Thoracic aorta (tissue), 2 donors: ENCODE data around the gene FKBP2. TPM values are rescaled to one million over a fixed set of nuclear protein-coding genes. Genes with fewer than 3 reads are reported as not detected.

Source experiments
- ATAC-seq: fragments of 150-250 bp; one replicate; pipeline ENCODE4 v1.8.0; 2017; ENCODE audit warnings: low read depth; ENCODE audit not compliant: insufficient number of reproducible peaks, low FRiP score
- DNase-seq: peaks from one replicate; pipeline ENCODE4 v3.0.0-alpha.2; 2020; ENCODE audit warnings: low spot score
- H3K27ac ChIP-seq, 2 donors: fragments of 200-600 bp; sonication (generic); 1 replicate in 1 of 2; 2 replicates in 1 of 2; pipeline ENCODE4 v1.5.1; 2016; ENCODE audit warnings: mild to moderate bottlenecking in 2 of 2, moderate library complexity in 2 of 2
- H3K27me3 ChIP-seq: fragments of 200-600 bp; sonication (generic); replicated peaks from 2 replicates; pipeline ENCODE4 v1.6.0; 2016; ENCODE audit warnings: mild to moderate bottlenecking; ENCODE audit not compliant: insufficient read depth
- H3K36me3 ChIP-seq: fragments of 200-600 bp; sonication (generic); one replicate; pipeline ENCODE4 v1.5.1; 2016
- H3K4me1 ChIP-seq, 2 donors: fragments of 200-600 bp; sonication (generic); 1 replicate in 1 of 2; 2 replicates in 1 of 2; pipeline versions ENCODE4 v1.5.1 to v1.6.0; 2016; ENCODE audit warnings: low read depth in 2 of 2, mild to moderate bottlenecking in 1 of 2; ENCODE audit not compliant: control insufficient read depth in 1 of 2
- H3K4me3 ChIP-seq: fragments of 200-600 bp; sonication (generic); 2 replicates; pipeline ENCODE4 v1.5.1; 2016; ENCODE audit warnings: mild to moderate bottlenecking
- H3K9me3 ChIP-seq: fragments of 200-600 bp; sonication (generic); 2 replicates; pipeline ENCODE4 v1.5.1; 2016
- total RNA-seq, 2 donors: library from RNA; depleted of rRNA; stranded (reverse); fragments of >200 nt; gene quantifications; one replicate each; pipeline versions ENCODE4 v1.1.0 to v1.2.3, GENCODE V29; 2016
- TF ChIP-seq, protein P1 (sequence below): fragments of 200-600 bp; sonication (generic); IDR thresholded peaks from one replicate; pipeline ENCODE4 v1.5.1; 2019; ENCODE audit warnings: antibody characterized with exemption

FKBP2 gene
- total RNA-seq, 2 donors from 2014 or later, result 51.7 to 53.0 TPM

- H3K27me3 ChIP-seq, result no peaks in the 10 kb centered on the region
- peak overlapping the region; percentile 92 for H3K4me3 ChIP-seq
- TF ChIP-seq, protein P1, sequence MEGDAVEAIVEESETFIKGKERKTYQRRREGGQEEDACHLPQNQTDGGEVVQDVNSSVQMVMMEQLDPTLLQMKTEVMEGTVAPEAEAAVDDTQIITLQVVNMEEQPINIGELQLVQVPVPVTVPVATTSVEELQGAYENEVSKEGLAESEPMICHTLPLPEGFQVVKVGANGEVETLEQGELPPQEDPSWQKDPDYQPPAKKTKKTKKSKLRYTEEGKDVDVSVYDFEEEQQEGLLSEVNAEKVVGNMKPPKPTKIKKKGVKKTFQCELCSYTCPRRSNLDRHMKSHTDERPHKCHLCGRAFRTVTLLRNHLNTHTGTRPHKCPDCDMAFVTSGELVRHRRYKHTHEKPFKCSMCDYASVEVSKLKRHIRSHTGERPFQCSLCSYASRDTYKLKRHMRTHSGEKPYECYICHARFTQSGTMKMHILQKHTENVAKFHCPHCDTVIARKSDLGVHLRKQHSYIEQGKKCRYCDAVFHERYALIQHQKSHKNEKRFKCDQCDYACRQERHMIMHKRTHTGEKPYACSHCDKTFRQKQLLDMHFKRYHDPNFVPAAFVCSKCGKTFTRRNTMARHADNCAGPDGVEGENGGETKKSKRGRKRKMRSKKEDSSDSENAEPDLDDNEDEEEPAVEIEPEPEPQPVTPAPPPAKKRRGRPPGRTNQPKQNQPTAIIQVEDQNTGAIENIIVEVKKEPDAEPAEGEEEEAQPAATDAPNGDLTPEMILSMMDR, result no peak
- H3K9me3 ChIP-seq, result no peaks in the 10 kb centered on the region
- peak overlapping the region; percentile 94 to 99 for H3K27ac ChIP-seq
- DNase-seq (peak; percentile 95), ATAC-seq (peak; percentile 91)
- H3K4me1 ChIP-seq, result peaks cover 16 to 43% of the 10 kb centered on the region in 2 donors
- H3K36me3 ChIP-seq, result peaks cover 19% of the 10 kb centered on the region
These were observed 271 bp downstream of the FKBP2 start for GRCh38 chr11:64241241-64241490.

- H3K9me3 ChIP-seq, result no peaks in the 10 kb centered on the region
- H3K27ac ChIP-seq, result peak overlapping the region; percentile 94 to 99
- TF ChIP-seq, protein P1, result peak; percentile 8
- no peaks in the 10 kb centered on the region for H3K27me3 ChIP-seq
- H3K4me1 ChIP-seq, result peaks cover 16 to 43% of the 10 kb centered on the region in 2 donors
- DNase-seq, result no peak
- no peak for ATAC-seq
- H3K4me3 ChIP-seq, result peak overlapping the region; percentile 92
- H3K36me3 ChIP-seq, result peaks cover 19% of the 10 kb centered on the region
These were observed 838 bp downstream of the FKBP2 start for GRCh38 chr11:64241491-64242374.

DNA sequence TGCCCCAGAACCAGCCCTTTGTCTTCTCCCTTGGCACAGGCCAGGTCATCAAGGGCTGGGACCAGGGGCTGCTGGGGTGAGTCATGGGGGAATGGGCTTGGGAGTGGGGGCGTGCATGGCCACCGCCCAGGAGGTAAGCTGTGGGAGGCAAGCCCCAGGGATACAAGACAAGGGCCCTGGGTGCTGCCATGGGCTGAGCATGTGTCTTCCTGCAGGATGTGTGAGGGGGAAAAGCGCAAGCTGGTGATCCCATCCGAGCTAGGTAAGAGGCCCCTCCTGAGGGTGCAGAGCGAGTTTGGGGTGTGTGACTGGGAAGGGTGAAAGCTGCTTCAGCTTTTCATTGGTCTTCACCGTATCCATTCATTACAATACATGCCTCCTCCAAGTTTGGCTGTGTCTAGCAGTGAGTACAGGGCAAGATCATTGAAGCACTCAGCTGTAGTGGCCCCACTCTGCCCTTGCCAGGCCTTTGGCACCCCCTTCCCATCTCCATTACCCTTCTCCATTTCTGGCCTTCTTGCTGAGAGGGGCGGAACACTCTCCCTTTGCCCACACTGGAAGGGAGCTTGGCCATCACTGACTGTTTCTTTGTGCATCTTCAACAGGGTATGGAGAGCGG is 2.5 kb downstream of the FKBP2 start:
- no peak overlapping the region for H3K27ac ChIP-seq

GRCh38 chr11:64244107-64244506 is 3.2 kb downstream of the FKBP2 start:
- Histone ChIP-seq H3K4me1 (peaks cover 16 to 49% of the 10 kb centered on the region in 2 donors), H3K27ac (peak overlapping the region in 1 of 2 donors; percentile 90), H3K4me3 (no peak overlapping the region), H3K36me3 (peaks cover 9% of the 10 kb centered on the region), H3K27me3 (no peaks in the 10 kb centered on the region), H3K9me3 (no peaks in the 10 kb centered on the region)
- ATAC-seq, result no peak
- TF ChIP-seq, protein P1, result no peak
- DNase-seq, result no peak

More for the DNA sequence above, 2.5 kb downstream of the FKBP2 start:
- Histone ChIP-seq H3K27me3 (no peaks in the 10 kb centered on the region), H3K9me3 (no peaks in the 10 kb centered on the region), H3K4me1 (peaks cover 16 to 49% of the 10 kb centered on the region in 2 donors), H3K36me3 (peaks cover 9% of the 10 kb centered on the region), H3K4me3 (no peak overlapping the region)
- DNase-seq (no peak), ATAC-seq (no peak)
- TF ChIP-seq, protein P1, result no peak

- Histone ChIP-seq H3K9me3 (no peaks in the 10 kb centered on the region), H3K4me1 (peaks cover 16 to 45% of the 10 kb centered on the region in 2 donors), H3K27ac (peak overlapping the region; percentile 78 to 90), H3K4me3 (peak overlapping the region; percentile 73), H3K27me3 (no peaks in the 10 kb centered on the region), H3K36me3 (peaks cover 9% of the 10 kb centered on the region)
- no peak for ATAC-seq
- no peak for DNase-seq
- TF ChIP-seq, protein P1, result no peak
These were observed 4.1 kb downstream of the FKBP2 start for GRCh38 chr11:64244966-64245365.
